ENCODE results near the gene KDM4C. TPM values are rescaled to one million over a fixed set of nuclear protein-coding genes. Genes with fewer than 3 reads are reported as not detected.

Gene KDM4C
- total RNA-seq, 4 donors from 2014 or later, result 75.0 to 95.9 (median 88.9) TPM

DNA sequence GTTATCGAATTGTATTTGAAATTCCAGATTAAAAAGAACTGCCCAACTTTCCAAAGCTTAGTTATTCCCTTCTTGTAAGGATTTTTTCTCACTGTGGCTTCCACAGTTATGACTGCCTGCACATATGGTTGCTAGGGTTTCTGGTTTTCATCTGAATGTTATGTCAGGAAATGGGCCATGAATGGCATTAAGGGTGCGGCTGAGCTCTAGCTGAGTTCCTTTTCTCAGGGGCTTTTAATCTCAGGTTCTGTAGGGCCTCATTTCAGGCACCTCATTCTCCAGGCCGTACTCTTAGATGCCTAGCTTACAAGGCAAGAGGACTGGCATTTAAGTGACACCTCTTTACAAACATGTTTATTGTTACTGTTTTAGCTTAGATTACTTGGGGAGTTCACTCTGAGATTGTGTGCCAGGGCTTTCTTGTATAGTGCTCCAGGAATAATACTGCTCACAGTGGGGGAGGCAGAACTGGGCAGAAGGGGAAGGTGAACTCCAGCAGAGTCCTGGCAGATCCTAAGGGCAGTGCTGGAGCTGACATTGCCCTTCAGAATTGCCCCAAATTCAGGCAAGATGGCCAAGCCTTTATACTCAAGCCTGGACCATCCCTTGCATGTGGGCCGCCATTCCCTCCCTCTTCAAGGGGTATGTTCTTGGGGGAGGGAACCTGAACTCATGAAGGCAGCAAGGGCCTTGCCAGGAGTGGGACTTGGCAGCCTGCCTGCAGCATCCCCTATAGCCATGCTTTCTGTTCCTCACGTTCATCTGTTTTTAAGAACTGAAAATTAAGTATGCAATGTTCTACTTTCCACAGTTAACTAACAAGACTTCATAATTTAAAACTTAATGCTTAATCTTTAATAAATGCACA, 111.5 kb downstream of the KDM4C start:
- no peak for DNase-seq
- Histone ChIP-seq H3K27ac (no peak overlapping the region), H3K27me3 (no peaks in the 10 kb centered on the region), H3K4me1 (no peaks in the 10 kb centered on the region), H3K9me3 (peaks cover 2 to 3% of the 10 kb centered on the region in 2 donors), H3K36me3 (no peaks in the 10 kb centered on the region), H3K4me3 (no peak overlapping the region)
- TF ChIP-seq, protein P1, sequence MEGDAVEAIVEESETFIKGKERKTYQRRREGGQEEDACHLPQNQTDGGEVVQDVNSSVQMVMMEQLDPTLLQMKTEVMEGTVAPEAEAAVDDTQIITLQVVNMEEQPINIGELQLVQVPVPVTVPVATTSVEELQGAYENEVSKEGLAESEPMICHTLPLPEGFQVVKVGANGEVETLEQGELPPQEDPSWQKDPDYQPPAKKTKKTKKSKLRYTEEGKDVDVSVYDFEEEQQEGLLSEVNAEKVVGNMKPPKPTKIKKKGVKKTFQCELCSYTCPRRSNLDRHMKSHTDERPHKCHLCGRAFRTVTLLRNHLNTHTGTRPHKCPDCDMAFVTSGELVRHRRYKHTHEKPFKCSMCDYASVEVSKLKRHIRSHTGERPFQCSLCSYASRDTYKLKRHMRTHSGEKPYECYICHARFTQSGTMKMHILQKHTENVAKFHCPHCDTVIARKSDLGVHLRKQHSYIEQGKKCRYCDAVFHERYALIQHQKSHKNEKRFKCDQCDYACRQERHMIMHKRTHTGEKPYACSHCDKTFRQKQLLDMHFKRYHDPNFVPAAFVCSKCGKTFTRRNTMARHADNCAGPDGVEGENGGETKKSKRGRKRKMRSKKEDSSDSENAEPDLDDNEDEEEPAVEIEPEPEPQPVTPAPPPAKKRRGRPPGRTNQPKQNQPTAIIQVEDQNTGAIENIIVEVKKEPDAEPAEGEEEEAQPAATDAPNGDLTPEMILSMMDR (IDR thresholded peaks at IDR 0.05), result no peak
- no peak for TF ChIP-seq POLR2A (IDR thresholded peaks at IDR 0.05)
- TF ChIP-seq EP300 (IDR thresholded peaks at IDR 0.05; ENCODE audit: low read depth), result no peak
- TF ChIP-seq POLR2AphosphoS5 (IDR thresholded peaks at IDR 0.05), result no peak
- intact Hi-C loops (cut with DNase I; ENCODE audit: low total_unique reads) (no loop called here), in situ Hi-C loops (cut with MboI; ENCODE audit: low pct_ligation_motif_present in 1 of 4, low pct_unique_long_range_greater_than_20kb in 1 of 4, low sequenced_read_pairs in 3 of 4) (no loop called here)
- 84 to 94% methylated on average over 3 to 5 of the region's 5 CpGs for WGBS, 2 donors (ENCODE audit: low coverage in 1 of 2)

DNA sequence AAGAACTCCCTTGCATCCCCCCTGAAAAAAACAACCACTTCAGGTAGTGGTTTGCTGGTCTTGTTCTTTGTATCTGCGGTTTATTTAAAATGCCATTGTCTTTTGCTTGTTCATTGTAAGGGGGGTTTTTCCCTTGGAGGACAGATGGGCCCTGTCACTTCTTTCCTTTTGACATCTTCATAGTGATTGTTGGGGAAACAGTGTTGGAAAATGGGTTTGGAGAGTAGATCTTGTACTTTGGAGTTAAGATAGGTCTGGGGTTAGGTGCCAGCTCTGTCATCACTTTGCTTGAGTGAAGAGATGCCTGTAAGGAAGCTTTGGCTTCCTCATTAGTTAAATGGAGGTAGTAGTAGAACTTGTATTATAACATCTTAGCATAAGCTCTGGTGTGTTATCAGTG, 112.4 kb downstream of the KDM4C start:
- Histone ChIP-seq H3K4me1 (no peaks in the 10 kb centered on the region), H3K27ac (no peak overlapping the region), H3K27me3 (no peaks in the 10 kb centered on the region), H3K9me3 (no peaks in the 10 kb centered on the region), H3K36me3 (no peaks in the 10 kb centered on the region), H3K4me3 (no peak overlapping the region)
- no peak for DNase-seq
- WGBS, 2 donors (ENCODE audit: low coverage in 1 of 2), result 97 to 100% methylated on average over 1 of the region's 1 CpG
- intact Hi-C loops (cut with DNase I; ENCODE audit: low total_unique reads) (loop anchor here (5.0 kb wide), 1 partner anchor 1243 kb away; the partner anchor contains the start of gene RIC1), in situ Hi-C loops (cut with MboI; ENCODE audit: low pct_ligation_motif_present in 1 of 4, low pct_unique_long_range_greater_than_20kb in 1 of 4, low sequenced_read_pairs in 3 of 4) (no loop called here)
- TF ChIP-seq EP300 (IDR thresholded peaks at IDR 0.05; ENCODE audit: low read depth) (no peak), POLR2A (IDR thresholded peaks at IDR 0.05) (no peak), POLR2AphosphoS5 (IDR thresholded peaks at IDR 0.05) (no peak)
- TF ChIP-seq, protein P1 (IDR thresholded peaks at IDR 0.05), result no peak

DNA sequence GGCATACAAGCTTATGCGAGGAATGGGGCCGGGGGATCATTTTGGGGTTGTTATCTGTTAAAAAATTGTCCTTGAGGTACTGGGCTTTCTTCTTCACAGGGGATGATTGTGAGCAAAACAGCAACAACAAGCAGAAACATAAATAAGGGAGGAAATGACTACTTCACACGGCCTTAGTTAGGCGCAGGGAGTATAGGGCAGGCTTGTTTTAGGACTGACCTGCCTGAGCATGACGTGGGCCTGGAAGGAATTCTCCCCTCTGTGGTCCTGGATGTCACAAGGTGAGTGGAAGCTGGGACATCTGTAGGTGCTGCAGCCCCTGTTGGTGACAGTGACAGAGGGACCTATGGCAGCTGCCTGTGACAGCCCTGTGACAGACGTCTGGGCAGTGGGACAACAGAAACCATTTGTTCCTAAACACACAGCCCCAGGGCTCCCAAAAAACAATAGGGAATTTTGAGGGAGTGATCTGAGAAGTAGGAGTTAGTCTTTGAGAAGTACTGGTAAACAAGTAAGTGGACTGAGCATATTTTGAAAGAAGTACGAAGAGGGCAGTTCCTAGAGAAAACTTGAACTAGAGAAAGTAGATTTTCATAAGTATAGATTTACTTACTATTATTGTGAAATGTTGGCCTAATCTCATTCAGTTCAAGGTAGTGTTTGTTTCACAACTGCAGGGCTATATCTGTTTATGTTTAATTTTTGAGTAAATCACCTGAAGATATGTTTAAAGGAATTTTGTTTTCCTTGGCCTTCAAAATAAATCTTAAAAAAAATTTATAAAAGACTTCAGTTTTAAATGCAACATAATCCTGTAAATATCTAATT, 113.1 kb downstream of the KDM4C start:
- DNase-seq, result no peak
- in situ Hi-C loops (cut with MboI; ENCODE audit: low pct_ligation_motif_present in 1 of 4, low pct_unique_long_range_greater_than_20kb in 1 of 4, low sequenced_read_pairs in 3 of 4) (no loop called here), intact Hi-C loops (cut with DNase I; ENCODE audit: low total_unique reads) (loop anchor here (5.0 kb wide), 1 partner anchor 1244 kb away; the partner anchor contains the start of gene RIC1)
- Histone ChIP-seq H3K27ac (no peak overlapping the region), H3K27me3 (no peaks in the 10 kb centered on the region), H3K4me1 (no peaks in the 10 kb centered on the region), H3K4me3 (no peak overlapping the region), H3K36me3 (no peaks in the 10 kb centered on the region), H3K9me3 (no peaks in the 10 kb centered on the region)
- WGBS, 2 donors (ENCODE audit: low coverage in 1 of 2), result 90 to 100% methylated on average over 3 to 7 of the region's 7 CpGs
- no peak for TF ChIP-seq EP300 (IDR thresholded peaks at IDR 0.05; ENCODE audit: low read depth)
- TF ChIP-seq, protein P1 (IDR thresholded peaks at IDR 0.05), result no peak
- no peak for TF ChIP-seq POLR2A (IDR thresholded peaks at IDR 0.05)
- no peak for TF ChIP-seq POLR2AphosphoS5 (IDR thresholded peaks at IDR 0.05)

DNA sequence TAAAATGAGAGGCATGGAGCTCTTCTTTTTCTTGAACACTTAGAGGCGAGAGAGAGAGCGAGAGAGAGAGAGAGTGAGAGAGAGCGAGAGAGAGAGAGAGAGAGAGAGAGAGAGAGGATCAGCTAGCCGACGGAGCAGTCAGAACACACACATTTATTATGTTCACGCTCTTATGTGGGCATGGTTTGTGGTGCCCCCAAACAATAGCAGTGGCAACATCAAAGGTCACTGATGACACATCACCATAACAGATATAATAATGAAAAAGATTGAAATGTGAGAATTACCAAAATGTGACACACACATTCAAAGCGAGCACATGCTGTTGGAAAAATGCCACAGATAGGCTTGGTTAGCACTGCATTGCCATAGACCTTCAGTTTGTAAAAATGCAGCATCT, 116.1 kb downstream of the KDM4C start:
- no peaks in the 10 kb centered on the region for H3K9me3 ChIP-seq
- in situ Hi-C loops (cut with MboI; ENCODE audit: low pct_ligation_motif_present in 1 of 4, low pct_unique_long_range_greater_than_20kb in 1 of 4, low sequenced_read_pairs in 3 of 4), result no loop called here
- intact Hi-C loops (cut with DNase I; ENCODE audit: low total_unique reads), result loop anchor here (5.0 kb wide), 1 partner anchor 1247 kb away; the partner anchor contains the start of gene RIC1
- no peaks in the 10 kb centered on the region for H3K4me1 ChIP-seq
- no peaks in the 10 kb centered on the region for H3K27me3 ChIP-seq
- no peak for DNase-seq
- TF ChIP-seq POLR2AphosphoS5 (IDR thresholded peaks at IDR 0.05) (no peak), POLR2A (IDR thresholded peaks at IDR 0.05) (no peak), EP300 (IDR thresholded peaks at IDR 0.05; ENCODE audit: low read depth) (no peak)
- TF ChIP-seq, protein P1 (IDR thresholded peaks at IDR 0.05), result no peak
- H3K4me3 ChIP-seq, result no peak overlapping the region
- 59 to 76% methylated on average over 7 of the region's 7 CpGs for WGBS, 2 donors (ENCODE audit: low coverage in 1 of 2)
- H3K27ac ChIP-seq, result no peak overlapping the region
- H3K36me3 ChIP-seq, result no peaks in the 10 kb centered on the region
